GM23248 (cell line): Measurements from ENCODE around the gene MICOS13.

Experiments used
- EZH2 ChIP-seq: fragments of 200-600 bp; sonication (generic); IDR thresholded peaks from 2 replicates; pipeline ENCODE4 v1.6.1; 2018; ENCODE audit warnings: antibody characterized with exemption, mild to moderate bottlenecking; ENCODE audit not compliant: insufficient read depth, poor library complexity, severe bottlenecking
- EZH2phosphoT487 ChIP-seq: fragments of 200-600 bp; sonication (generic); IDR thresholded peaks from 2 replicates; pipeline ENCODE4 v1.6.1; 2018; ENCODE audit warnings: antibody characterized with exemption, moderate library complexity, mild to moderate bottlenecking, low read depth; ENCODE audit not compliant: insufficient read depth

DNA sequence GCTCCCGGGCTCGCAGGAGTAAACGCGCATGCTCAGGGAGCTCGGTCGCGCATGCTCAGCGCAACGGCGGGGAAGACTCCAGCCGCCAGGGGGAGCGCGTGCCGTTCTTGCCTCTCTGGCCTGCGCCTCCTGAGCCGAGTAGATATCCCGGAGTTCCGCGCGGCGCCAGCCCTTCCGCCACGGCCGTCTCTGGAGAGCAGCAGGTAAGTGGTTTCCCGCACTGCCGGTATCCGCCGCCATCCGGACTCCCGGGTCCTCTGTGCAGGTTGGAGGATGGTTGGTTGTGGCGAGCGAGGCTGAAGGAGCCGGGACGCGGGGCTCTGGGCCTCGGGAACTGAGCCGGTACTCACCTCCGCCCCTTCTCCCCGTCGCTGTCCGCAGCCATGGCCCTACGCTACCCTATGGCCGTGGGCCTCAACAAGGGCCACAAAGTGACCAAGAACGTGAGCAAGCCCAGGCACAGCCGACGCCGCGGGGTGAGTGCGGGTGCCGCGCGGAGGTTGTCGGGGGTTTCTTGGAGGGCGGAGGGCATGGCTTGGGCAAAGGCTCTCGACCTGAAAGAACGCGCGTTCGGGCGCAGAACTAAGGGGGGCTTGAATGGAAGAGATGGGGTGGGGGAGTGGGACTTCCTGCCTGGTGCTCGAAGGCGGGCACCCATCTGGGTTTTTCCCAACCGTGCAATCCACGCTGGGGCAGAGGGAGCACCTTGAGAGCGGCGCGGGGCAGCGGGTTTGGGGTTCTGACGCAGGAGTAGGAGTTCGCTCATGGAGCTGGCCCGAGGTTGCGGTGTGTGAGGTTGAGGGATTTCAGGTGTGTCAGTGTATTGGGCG lies 10.0 kb upstream of the MICOS13 start, which contains the start of gene RPL36:
- TF ChIP-seq EZH2 (no peak), EZH2phosphoT487 (no peak)
